Stimulated activated CD4-positive, alpha-beta T cell treated with anti-CD3 and anti-CD28 coated beads, Interleukin-1b, Interleukin-23, amount 100 ng/mL, for 24 hours (primary cell): ENCODE data around the gene HRH2.
"Not testable (repeated sequence)": the region's sequence is repeated elsewhere in the genome, so short reads cannot be mapped to it uniquely, and the experiment has no call there.

ENCODE experiments used
- DNase-seq, 4 experiments: peaks; one replicate each; pipeline ENCODE4 v3.0.0-alpha.2; 2020; ENCODE audit warnings: low read depth in 4 of 4, low spot score in 1 of 4

The HRH2 gene

GRCh38 chr5:175735701-175736100, 77.8 kb downstream of the HRH2 start:
- no peak for DNase-seq

- no peak for DNase-seq
Observed at GRCh38 chr5:175736652-175737051, 78.8 kb downstream of the HRH2 start.

GRCh38 chr5:175737481-175737880, 79.6 kb downstream of the HRH2 start:
- no peak for DNase-seq

- DNase-seq: no peak
Observed at GRCh38 chr5:175738126-175738525, 80.3 kb downstream of the HRH2 start.

- DNase-seq: no peak
Observed at GRCh38 chr5:175738602-175739133, 80.8 kb downstream of the HRH2 start.

- no peak for DNase-seq
Observed at GRCh38 chr5:175740014-175740413, 82.1 kb downstream of the HRH2 start.

- DNase-seq: no peak
Observed at GRCh38 chr5:175741556-175741955, 83.7 kb downstream of the HRH2 start.

- DNase-seq: no peak
Observed at GRCh38 chr5:175742290-175742994, 84.6 kb downstream of the HRH2 start.

GRCh38 chr5:175743676-175744210, 85.9 kb downstream of the HRH2 start:
- DNase-seq: no peak

GRCh38 chr5:175745210-175745609, 87.3 kb downstream of the HRH2 start:
- DNase-seq: no peak

- no peak for DNase-seq
Observed at GRCh38 chr5:175746851-175747250, 89.0 kb downstream of the HRH2 start.

GRCh38 chr5:175747539-175748060, 89.7 kb downstream of the HRH2 start:
- no peak for DNase-seq

GRCh38 chr5:175748650-175749049, 90.8 kb downstream of the HRH2 start:
- no peak for DNase-seq

- no peak for DNase-seq
Observed at GRCh38 chr5:175749591-175749990, 91.7 kb downstream of the HRH2 start.

- no peak for DNase-seq
Observed at GRCh38 chr5:175750511-175750931, 92.7 kb downstream of the HRH2 start.

GRCh38 chr5:175751369-175751768, 93.5 kb downstream of the HRH2 start:
- no peak for DNase-seq

- no peak for DNase-seq
Observed at GRCh38 chr5:175752826-175753535, 95.1 kb downstream of the HRH2 start.

GRCh38 chr5:175753536-175754402, 95.9 kb downstream of the HRH2 start:
- DNase-seq: no peak

GRCh38 chr5:175759991-175760390, 102.1 kb downstream of the HRH2 start:
- not testable (repeated sequence) for DNase-seq
